MM.1S (cell line): ENCODE data around the gene MEGF6.
"Not testable (repeated sequence)": the region's sequence is repeated elsewhere in the genome, so short reads cannot be mapped to it uniquely, and the experiment has no call there.

ENCODE experiments used
- DNase-seq: peaks from one replicate; pipeline ENCODE4 v3.0.0-alpha.2; 2015
- H2AFZ ChIP-seq: fragments of 300-600 bp; sonication (generic); 2 replicates; pipeline ENCODE4 v1.6.0; 2016; ENCODE audit warnings: antibody characterized with exemption, low read length
- H3F3A ChIP-seq: fragments of 300-600 bp; sonication (generic); 2 replicates; pipeline ENCODE4 v1.6.1; 2016; ENCODE audit warnings: mild to moderate bottlenecking, antibody characterized with exemption, low read length, moderate library complexity, mixed read lengths; ENCODE audit not compliant: insufficient read depth
- H3K27ac ChIP-seq: fragments of 300-600 bp; sonication (generic); 2 replicates; pipeline ENCODE4 v1.5.1; 2016; ENCODE audit warnings: mild to moderate bottlenecking, low read length
- H3K27me3 ChIP-seq: fragments of 300-600 bp; sonication (generic); replicated peaks from 2 replicates; pipeline ENCODE4 v1.6.0; 2016; ENCODE audit warnings: low read length; ENCODE audit not compliant: insufficient read depth
- H3K36me3 ChIP-seq: fragments of 300-600 bp; sonication (generic); replicated peaks from 2 replicates; pipeline ENCODE4 v1.6.1; 2016; ENCODE audit warnings: mild to moderate bottlenecking, low read length, mixed read lengths; ENCODE audit not compliant: insufficient read depth
- H3K4me1 ChIP-seq: fragments of 300-600 bp; sonication (generic); 2 replicates; pipeline ENCODE4 v1.6.1; 2016; ENCODE audit warnings: low read length, mixed read lengths
- H3K4me2 ChIP-seq: fragments of 300-600 bp; sonication (generic); 2 replicates; pipeline ENCODE4 v1.6.0; 2016; ENCODE audit warnings: low read depth, low read length
- H3K4me3 ChIP-seq: fragments of 300-600 bp; sonication (generic); 2 replicates; pipeline ENCODE4 v1.5.1; 2016; ENCODE audit warnings: low read length, mixed read lengths
- H3K79me2 ChIP-seq: fragments of 300-600 bp; sonication (generic); 2 replicates; pipeline ENCODE4 v1.6.1; 2016; ENCODE audit warnings: mixed run types, low read length, mixed read lengths
- H3K9ac ChIP-seq: fragments of 300-600 bp; sonication (generic); 2 replicates; pipeline ENCODE4 v1.6.1; 2016; ENCODE audit warnings: low read length, mixed read lengths
- H3K9me2 ChIP-seq: fragments of 300-600 bp; sonication (generic); replicated peaks from 2 replicates; pipeline ENCODE4 v1.6.1; 2016; ENCODE audit warnings: mild to moderate bottlenecking, low read length, mixed read lengths; ENCODE audit not compliant: insufficient read depth
- H3K9me3 ChIP-seq: fragments of 300-600 bp; sonication (generic); replicated peaks from 2 replicates; pipeline ENCODE4 v1.6.1; 2016; ENCODE audit warnings: mild to moderate bottlenecking, low read length, mixed read lengths; ENCODE audit not compliant: insufficient read depth
- H4K20me1 ChIP-seq: fragments of 300-600 bp; sonication (generic); 2 replicates; pipeline ENCODE4 v1.6.1; 2016; ENCODE audit warnings: mild to moderate bottlenecking, low read length, moderate library complexity, mixed read lengths; ENCODE audit not compliant: insufficient read depth
- EZH2 ChIP-seq: fragments of 300-600 bp; sonication (generic); optimal IDR thresholded peaks from 2 replicates; pipeline ENCODE3; 2017; ENCODE audit warnings: low read depth, mild to moderate bottlenecking, antibody characterized with exemption, low read length, mixed read lengths
- EZH2phosphoT487 ChIP-seq: fragments of 300-600 bp; sonication (generic); IDR thresholded peaks from 2 replicates; pipeline ENCODE4 v1.6.1; 2018; ENCODE audit warnings: antibody characterized with exemption, low read length
- TF ChIP-seq, protein P1 (sequence below): fragments of 300-600 bp; sonication (generic); IDR thresholded peaks from 2 replicates; pipeline ENCODE4 v1.5.1; 2016; ENCODE audit warnings: antibody characterized with exemption, low read length, mixed read lengths

The MEGF6 gene

DNA sequence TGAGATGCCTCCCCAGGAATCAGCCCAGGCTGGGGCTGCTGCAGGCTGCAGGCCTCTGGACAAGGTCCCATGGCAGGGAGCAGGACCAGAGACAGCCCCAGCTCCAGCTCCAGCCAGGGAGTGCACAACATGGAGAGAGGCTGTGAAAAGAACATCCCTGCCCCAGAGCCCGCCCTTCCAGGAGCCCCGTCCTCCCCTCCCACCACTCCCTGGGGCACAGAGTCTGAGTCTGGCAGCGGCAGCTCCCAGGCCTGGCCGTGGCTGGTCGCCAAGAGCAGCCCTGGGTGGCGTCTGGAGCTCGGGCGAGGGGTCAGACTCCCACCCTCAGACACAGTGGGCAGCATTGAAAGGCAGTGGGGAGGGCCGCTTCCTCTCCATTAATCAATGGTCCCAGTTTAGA is 37.8 kb downstream of the MEGF6 start:
- no peak for DNase-seq
- Histone ChIP-seq H3K27me3 (peaks cover 65% of the 10 kb centered on the region), H3K27ac (no peak overlapping the region), H3K36me3 (no peaks in the 10 kb centered on the region), H3K4me2 (no peak overlapping the region), H3K4me1 (no peaks in the 10 kb centered on the region), H3K9me3 (no peaks in the 10 kb centered on the region), H3K9ac (no peak overlapping the region), H2AFZ (no peak overlapping the region), H4K20me1 (no peaks in the 10 kb centered on the region), H3K79me2 (no peaks in the 10 kb centered on the region), H3K9me2 (no peaks in the 10 kb centered on the region), H3F3A (no peaks in the 10 kb centered on the region), H3K4me3 (no peak overlapping the region)
- TF ChIP-seq EZH2phosphoT487 (no peak), EZH2 (no peak)
- TF ChIP-seq, protein P1, sequence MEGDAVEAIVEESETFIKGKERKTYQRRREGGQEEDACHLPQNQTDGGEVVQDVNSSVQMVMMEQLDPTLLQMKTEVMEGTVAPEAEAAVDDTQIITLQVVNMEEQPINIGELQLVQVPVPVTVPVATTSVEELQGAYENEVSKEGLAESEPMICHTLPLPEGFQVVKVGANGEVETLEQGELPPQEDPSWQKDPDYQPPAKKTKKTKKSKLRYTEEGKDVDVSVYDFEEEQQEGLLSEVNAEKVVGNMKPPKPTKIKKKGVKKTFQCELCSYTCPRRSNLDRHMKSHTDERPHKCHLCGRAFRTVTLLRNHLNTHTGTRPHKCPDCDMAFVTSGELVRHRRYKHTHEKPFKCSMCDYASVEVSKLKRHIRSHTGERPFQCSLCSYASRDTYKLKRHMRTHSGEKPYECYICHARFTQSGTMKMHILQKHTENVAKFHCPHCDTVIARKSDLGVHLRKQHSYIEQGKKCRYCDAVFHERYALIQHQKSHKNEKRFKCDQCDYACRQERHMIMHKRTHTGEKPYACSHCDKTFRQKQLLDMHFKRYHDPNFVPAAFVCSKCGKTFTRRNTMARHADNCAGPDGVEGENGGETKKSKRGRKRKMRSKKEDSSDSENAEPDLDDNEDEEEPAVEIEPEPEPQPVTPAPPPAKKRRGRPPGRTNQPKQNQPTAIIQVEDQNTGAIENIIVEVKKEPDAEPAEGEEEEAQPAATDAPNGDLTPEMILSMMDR: no peak

GRCh38 chr1:3572638-3573037 is 38.7 kb downstream of the MEGF6 start:
- not testable (repeated sequence) for H3K4me1 ChIP-seq, DNase-seq, H3K4me2 ChIP-seq, H3F3A ChIP-seq, H3K27ac ChIP-seq, H3K9me3 ChIP-seq, H3K9ac ChIP-seq, H4K20me1 ChIP-seq, H3K36me3 ChIP-seq, H2AFZ ChIP-seq, H3K4me3 ChIP-seq, H3K79me2 ChIP-seq, H3K9me2 ChIP-seq
- H3K27me3 ChIP-seq: peaks cover 65% of the 10 kb centered on the region

GRCh38 chr1:3571263-3571662 is 40.0 kb downstream of the MEGF6 start:
- Histone ChIP-seq H3K9me3 (no peaks in the 10 kb centered on the region), H3K9me2 (no peaks in the 10 kb centered on the region), H3K9ac (no peak overlapping the region), H4K20me1 (no peaks in the 10 kb centered on the region), H3K27me3 (peaks cover 69% of the 10 kb centered on the region), H3F3A (no peaks in the 10 kb centered on the region), H3K4me1 (no peaks in the 10 kb centered on the region), H3K4me2 (no peak overlapping the region), H3K79me2 (no peaks in the 10 kb centered on the region), H3K4me3 (no peak overlapping the region), H3K36me3 (no peaks in the 10 kb centered on the region), H2AFZ (no peak overlapping the region), H3K27ac (no peak overlapping the region)
- TF ChIP-seq, protein P1: no peak
- TF ChIP-seq EZH2phosphoT487 (no peak), EZH2 (no peak)
- no peak for DNase-seq

- Histone ChIP-seq H3K4me3 (no peak overlapping the region), H3K36me3 (no peaks in the 10 kb centered on the region), H3K27ac (no peak overlapping the region), H3F3A (no peaks in the 10 kb centered on the region), H3K9ac (no peak overlapping the region), H3K4me2 (no peak overlapping the region), H3K9me3 (no peaks in the 10 kb centered on the region), H3K4me1 (no peaks in the 10 kb centered on the region), H3K79me2 (no peaks in the 10 kb centered on the region), H2AFZ (no peak overlapping the region), H4K20me1 (no peaks in the 10 kb centered on the region), H3K27me3 (peaks cover 73% of the 10 kb centered on the region), H3K9me2 (no peaks in the 10 kb centered on the region)
- DNase-seq: no peak
- TF ChIP-seq, protein P1: no peak
These were observed 41.0 kb downstream of the MEGF6 start for GRCh38 chr1:3570066-3570986.
